ENCODE measurements around the gene TTLL4.
"Not testable (repeated sequence)": the region's sequence is repeated elsewhere in the genome, so short reads cannot be mapped to it uniquely, and the experiment has no call there.

Gene TTLL4

DNA sequence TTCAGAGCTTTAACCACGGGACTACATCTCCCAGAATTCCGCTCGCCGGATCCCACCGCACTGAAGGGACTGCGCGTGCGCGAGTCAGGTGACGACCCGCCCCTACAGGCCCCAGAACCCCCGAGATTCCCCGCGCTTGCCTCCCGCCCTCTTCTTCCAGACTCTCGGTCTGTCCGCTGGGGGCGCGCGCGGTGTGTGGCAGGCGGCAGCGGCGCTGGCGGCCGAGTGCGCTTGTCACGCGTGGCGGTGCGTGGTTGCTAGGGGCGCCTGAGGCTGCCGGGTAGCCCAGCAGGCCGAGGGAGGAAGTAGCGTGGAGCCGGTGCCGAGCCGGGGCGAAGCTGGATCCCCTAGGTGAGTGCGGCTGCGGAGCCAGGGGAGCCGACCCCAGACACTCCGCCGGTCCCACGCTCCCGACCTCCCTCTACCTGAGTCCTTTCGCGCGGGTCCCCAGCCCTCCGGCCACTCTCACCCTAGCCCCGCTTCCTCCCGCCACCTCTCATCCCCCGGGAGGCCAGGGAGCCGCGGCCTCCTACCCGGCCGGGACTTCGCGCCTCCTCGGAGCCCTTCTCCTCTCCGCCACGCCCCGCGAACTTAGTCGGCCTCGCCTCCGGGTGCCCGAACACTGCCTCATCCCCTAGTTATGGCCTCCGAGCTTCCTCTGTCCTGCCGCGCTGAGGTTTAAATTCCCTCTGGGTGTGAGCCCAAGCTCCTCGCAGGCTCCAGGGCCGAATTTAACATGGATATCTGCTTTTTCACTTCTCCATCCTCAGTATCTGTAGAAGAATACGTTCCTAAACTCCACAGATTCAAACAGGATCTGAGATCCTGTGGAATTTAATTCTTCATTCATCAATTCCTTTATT is at the start of gene TTLL4:
TTLL4 (plus strand) TSS at position 149 of the 863 bp plus-strand sequence. CDS start 26,842 bp downstream, outside the sequence.
- DNase-seq (ENCODE audit: low read depth in 2 of 2, low spot score in 1 of 2) = peak; percentile 95 to 97

GRCh38 chr2:218662377-218662776 is 48.3 kb upstream of the TTLL4 start:
- DNase-seq (ENCODE audit: low read depth in 2 of 2, low spot score in 1 of 2) = no peak

DNA sequence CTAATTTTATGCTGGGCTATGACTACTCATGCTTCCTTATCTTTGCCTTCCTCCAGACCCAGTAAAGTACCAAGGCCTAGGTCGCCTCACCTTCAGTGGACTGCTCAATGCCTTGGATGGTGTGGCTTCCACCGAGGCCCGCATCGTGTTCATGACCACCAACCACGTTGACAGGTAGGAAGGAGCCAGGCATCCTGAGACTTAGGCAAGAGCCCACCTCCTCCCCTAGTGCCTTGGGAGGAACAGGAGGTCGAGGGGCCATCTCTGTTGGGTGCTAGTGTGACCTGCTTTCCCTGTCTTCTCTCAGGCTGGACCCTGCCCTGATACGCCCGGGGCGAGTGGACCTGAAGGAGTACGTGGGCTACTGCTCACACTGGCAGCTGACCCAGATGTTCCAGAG is 47.8 kb upstream of the TTLL4 start:
- no peak for DNase-seq (ENCODE audit: low read depth in 2 of 2, low spot score in 1 of 2)

GRCh38 chr2:218663901-218664300 is 46.7 kb upstream of the TTLL4 start:
- no peak for DNase-seq (ENCODE audit: low read depth in 2 of 2, low spot score in 1 of 2)

DNA sequence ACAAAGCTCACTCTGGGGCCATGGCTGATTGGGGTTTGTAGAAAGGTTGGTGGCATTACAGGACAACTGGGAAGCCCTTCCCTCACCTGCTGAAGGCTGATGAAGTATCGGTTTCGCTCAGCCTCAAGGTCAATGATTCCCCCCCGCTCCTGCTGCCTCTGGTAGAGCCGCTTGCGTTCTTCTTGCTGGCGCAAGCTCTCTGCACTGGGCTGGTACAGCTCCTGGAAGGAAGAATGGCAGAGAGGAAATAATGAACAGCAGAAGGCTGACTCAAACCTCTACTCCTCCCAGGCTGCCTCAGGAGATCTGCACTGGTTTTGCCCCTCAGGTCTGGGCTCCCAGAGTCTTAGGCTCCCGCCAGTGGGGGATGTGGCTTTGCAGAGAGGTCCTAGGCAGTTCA is 46.0 kb upstream of the TTLL4 start:
- DNase-seq (ENCODE audit: low read depth in 2 of 2, low spot score in 1 of 2) = no peak

DNA sequence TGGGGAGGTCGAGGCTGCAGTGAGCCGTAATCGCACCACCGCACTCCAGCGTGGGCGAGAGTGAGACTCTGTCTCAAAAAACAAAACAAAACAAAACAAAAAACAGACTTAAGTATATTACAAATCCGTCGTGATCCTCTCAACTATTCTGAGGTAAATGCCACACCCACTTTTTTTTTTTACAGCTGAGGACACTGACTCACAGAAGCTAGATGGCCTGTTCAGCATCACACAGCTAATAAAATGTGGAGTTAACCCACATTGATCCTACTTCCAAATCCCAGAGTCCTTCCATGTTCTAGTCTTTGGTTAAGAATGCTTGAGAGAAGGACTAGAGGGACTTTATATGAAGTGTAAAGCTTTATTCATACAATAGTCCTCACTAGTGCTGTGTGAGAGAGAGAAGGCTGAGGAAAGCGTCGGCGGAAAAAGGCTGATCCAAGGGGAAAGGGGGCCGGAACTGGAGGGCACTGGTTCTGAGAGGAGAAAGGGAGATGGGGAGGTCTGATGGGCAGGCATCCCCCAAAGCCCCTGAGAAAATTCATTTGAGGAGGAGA is 39.5 kb upstream of the TTLL4 start:
- DNase-seq (ENCODE audit: low read depth in 2 of 2, low spot score in 1 of 2) = no peak

DNA sequence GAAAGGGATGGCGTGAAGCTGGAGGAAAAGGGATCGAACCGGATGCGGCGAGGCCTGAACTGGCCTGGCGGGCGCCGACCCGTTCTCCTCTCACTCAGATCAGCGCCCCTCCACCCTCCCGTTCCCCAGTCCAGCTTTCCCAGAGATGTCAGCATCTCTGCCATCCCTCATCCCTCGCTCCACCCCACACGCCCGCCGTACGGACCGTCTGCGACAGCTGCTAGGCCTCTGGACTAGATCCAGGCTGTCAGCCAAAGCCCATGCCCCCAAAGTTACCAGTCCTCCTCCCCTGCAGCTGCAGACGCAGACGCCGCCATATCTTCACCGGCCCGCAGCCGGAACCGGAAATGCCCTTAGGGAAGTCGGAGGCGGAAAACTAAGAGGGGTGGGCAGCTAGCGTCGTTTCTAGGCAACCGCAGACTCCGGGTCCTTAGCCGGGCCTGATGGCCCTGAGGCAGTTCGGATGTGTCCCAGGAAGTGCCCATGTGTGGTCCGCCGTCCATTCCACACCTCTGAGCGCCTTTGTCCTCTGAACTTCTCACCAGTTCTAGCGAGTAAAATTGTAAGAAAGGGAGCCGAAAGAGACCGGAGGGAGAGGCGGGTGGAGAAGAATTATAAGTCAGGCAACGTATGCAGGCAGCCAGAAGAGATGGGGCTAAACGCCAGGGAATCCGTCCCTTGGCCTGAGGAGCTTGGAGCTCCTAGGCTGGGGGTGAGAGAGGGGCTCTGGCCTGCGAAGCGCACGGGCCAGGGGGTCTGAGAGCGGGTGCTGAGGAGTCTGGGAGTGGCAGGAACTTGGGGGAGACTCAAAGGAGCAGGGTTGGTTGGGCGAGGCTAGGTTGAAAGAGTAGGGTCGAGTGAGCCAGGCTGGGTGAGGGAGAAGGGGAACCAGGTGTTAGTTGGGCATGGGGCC is 38.7 kb upstream of the TTLL4 start, which contains the start of the genes RNF25 and STK36:
RNF25 (minus strand) TSS at position 349 of the 913 bp plus-strand sequence; CDS start at position 317, 32 bp downstream.
STK36 (plus strand) TSS at position 433 of the 913 bp plus-strand sequence. CDS start 744 bp downstream, outside the sequence.
- DNase-seq (ENCODE audit: low read depth in 2 of 2, low spot score in 1 of 2) = peak; percentile 51 to 72

- no peak for DNase-seq (ENCODE audit: low read depth in 2 of 2, low spot score in 1 of 2)
These were observed 31.5 kb upstream of the TTLL4 start for GRCh38 chr2:218679119-218679518.

DNA sequence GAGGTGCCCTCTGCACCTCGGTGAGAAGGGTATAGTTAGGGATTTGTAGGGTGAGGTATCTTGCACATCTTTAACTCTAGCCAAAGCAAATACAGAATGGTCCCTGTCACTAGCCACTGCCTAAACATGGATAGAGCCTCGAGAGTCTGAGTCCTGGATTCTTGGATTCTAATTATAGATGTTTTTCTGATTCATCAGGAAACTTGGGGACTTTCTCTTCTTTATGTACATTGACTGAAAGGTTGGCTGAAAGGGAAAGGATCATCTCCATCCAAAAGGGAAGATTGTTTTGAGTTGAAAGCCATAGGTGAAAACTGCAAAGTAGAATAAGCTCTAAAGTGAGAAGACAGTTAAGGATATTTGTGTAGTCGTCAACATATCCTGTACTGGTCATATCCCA is 30.6 kb upstream of the TTLL4 start:
- no peak for DNase-seq (ENCODE audit: low read depth in 2 of 2, low spot score in 1 of 2)

GRCh38 chr2:218687400-218688060 is 23.1 kb upstream of the TTLL4 start:
- DNase-seq (ENCODE audit: low read depth in 2 of 2, low spot score in 1 of 2) = not testable (repeated sequence)

DNA sequence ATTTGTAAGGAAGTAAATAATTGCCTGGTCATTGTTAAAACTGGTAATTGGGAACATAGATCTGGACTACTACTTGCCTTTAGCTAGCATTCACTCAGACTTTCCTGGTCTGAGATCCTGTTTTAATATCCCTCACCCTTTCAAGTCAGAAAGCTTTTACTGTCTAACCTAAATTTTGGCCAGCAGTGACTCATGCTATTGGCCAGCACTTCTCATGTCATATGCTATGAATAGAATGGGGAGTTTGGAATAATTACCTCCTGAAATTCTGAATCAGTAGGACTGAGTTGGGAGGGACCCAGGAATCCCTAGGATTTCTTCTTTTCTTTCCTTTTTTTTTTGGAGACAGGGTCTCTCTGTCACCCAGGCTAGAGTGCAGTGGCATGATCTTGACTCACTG is 19.4 kb upstream of the TTLL4 start:
- no peak for DNase-seq (ENCODE audit: low read depth in 2 of 2, low spot score in 1 of 2)

GRCh38 chr2:218694405-218695145 is 16.1 kb upstream of the TTLL4 start:
- DNase-seq (ENCODE audit: low read depth in 2 of 2, low spot score in 1 of 2) = no peak

DNA sequence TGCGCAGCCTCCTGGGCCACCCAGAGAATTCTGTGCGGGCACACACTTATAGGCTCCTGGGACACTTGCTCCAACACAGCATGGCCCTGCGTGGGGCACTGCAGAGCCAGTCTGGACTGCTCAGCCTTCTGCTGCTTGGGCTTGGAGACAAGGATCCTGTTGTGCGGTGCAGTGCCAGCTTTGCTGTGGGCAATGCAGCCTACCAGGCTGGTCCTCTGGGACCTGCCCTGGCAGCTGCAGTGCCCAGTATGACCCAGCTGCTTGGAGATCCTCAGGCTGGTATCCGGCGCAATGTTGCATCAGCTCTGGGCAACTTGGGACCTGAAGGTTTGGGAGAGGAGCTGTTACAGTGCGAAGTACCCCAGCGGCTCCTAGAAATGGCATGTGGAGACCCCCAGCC is 11.8 kb upstream of the TTLL4 start:
- DNase-seq (ENCODE audit: low read depth in 2 of 2, low spot score in 1 of 2) = no peak

GRCh38 chr2:218701806-218702205 is 8.8 kb upstream of the TTLL4 start:
- no peak for DNase-seq (ENCODE audit: low read depth in 2 of 2, low spot score in 1 of 2)

DNA sequence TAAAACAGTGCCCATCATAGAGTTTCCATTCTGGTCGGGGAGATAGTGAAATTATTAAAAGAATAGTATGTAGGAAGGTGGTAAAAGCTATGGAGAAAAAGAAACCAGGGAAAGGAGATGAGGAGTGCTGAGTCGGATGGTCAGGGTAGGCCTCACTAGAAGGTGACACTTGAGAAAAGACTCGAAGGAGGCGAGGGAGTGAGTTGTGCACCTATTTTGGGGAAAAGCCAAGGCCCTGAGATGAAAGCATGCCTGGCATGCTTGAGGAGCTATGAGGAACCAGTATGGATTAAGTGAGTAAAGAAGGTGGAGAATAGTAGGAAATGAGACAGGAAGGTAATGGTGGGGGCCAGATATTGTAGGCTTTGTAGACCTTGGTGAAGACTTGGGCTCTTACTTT is 7.3 kb upstream of the TTLL4 start:
- no peak for DNase-seq (ENCODE audit: low read depth in 2 of 2, low spot score in 1 of 2)

DNA sequence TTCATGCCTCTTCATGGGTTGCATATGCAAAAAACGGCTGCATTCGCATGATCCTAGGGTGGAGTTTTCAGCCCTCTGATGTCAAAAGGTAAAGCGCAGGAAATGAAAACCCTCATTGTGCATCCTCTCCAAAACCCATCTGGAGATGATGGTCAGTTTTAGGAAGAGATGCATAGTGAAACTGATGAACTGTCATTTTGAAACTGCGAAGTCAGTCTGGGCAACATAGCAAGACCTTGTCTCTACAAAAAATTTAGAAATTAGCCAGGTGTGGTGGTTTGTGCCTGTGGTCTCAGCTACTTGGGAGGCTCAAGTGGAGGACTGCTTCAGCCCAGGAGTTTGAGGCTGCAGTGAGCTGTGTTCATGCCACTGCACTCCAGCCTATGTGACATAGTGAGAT is 2.5 kb upstream of the TTLL4 start:
- DNase-seq (ENCODE audit: low read depth in 2 of 2, low spot score in 1 of 2) = no peak

DNA sequence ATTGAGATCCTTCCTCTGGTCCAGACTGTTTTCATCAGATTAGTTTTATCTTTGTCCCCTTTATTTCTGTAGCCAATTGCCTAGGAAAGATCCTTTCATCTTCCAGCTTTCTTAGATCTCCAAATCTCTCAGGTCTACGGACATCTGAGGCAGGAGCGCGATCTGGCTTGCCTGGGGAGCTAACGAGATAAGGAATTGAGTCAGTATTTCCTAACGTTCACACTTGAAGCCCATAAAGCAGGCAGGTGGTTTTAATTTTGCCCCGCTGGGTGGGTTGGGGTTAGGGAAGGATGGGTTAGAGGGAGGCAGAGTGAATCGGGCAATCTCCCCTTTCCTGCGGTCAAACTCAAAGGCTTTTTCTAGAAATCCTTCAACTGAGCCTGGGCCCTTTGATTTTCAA is 727 bp upstream of the TTLL4 start:
- DNase-seq (ENCODE audit: low read depth in 2 of 2, low spot score in 1 of 2) = no peak

DNA sequence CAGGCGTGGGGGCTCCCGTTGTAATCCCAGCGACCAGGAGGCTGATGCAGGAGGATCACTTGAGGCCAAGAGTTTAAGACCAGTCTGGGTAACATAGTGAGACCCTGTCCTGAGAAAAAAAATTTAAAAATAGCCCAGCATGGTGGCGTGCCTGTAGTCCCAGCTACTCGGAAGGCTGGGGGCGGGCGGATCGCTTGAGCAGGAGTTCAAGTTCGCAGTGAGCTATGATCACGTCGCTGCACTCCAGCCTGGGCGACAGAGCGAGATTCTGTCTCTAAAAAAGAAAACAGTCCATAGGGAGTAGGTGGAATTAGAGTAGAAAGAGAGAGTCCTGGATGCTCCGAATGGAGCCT is 325 bp upstream of the TTLL4 start:
- peak in 1 of 2 donors; percentile 2 for DNase-seq (ENCODE audit: low read depth in 2 of 2, low spot score in 1 of 2)

DNA sequence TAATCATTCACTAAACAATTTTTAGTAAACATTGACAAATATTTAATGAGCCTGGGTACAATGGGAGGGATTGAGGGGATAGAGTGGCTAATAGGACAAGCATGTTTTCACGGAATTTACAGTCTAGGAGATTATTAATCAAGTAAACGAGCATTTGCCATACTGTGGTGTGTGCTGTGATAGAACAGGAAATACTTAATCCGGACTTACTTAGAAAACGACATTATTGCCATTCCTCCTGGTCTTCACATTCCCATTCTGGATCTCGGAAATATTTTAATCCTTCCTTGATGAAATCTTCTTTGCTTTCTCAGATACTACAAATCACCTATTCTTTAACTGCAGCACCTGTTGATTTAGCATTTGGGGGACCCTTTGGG is 905 bp downstream of the TTLL4 start:
- DNase-seq (ENCODE audit: low read depth in 2 of 2, low spot score in 1 of 2) = no peak

GRCh38 chr2:218713922-218714321 is 3.3 kb downstream of the TTLL4 start:
- no peak for DNase-seq (ENCODE audit: low read depth in 2 of 2, low spot score in 1 of 2)
